ENCODE data around the gene SEMA5B.

DNA sequence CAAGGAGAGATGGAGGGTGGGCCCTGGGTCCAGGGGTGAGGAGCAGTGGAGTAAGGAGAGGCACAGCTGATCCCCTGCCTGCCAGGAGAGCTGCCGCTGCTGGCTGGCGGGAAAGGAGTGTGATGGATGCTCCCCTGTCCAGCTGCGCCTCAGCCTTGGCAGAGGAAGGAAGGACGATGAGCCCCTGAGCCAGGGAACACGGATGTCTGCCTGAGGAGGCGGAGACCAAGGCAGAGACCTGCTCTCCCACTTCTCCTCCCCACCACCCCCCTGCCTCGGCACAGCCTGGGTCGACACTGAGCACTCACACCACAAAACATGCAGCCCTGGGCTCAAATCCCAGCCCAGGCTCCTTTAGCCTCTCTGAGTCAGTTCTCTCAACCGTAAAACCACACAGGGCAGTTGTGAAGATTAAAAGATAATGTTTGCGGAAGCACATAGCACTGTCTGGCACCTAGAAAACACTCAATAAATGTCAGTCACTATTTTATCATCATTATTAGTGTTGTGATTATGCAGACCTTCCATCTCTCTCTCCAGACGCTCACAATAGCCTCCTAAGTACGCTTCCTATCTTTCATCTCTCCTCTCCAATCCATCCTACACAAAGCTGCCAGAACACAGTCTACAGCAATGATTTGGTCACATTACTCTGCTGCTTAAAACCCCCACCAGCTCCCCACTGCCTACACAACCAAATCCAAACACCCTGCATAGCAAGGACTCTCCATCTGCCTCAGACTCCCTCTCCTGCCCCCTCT, 52.2 kb downstream of the SEMA5B start:
- TF ChIP-seq, protein P1, sequence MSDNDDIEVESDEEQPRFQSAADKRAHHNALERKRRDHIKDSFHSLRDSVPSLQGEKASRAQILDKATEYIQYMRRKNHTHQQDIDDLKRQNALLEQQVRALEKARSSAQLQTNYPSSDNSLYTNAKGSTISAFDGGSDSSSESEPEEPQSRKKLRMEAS (IDR thresholded peaks at IDR 0.05; ENCODE audit: insufficient read depth, insufficient read length): no peak
- TF ChIP-seq EZH2 (IDR thresholded peaks at IDR 0.05; ENCODE audit: borderline replicate concordance, low read depth, low read length, severe bottlenecking): no peak
- no peak for TF ChIP-seq GATA2 (IDR thresholded peaks at IDR 0.05; ENCODE audit: insufficient read depth, insufficient read length, low read depth, low read length)
- TF ChIP-seq, protein P2, sequence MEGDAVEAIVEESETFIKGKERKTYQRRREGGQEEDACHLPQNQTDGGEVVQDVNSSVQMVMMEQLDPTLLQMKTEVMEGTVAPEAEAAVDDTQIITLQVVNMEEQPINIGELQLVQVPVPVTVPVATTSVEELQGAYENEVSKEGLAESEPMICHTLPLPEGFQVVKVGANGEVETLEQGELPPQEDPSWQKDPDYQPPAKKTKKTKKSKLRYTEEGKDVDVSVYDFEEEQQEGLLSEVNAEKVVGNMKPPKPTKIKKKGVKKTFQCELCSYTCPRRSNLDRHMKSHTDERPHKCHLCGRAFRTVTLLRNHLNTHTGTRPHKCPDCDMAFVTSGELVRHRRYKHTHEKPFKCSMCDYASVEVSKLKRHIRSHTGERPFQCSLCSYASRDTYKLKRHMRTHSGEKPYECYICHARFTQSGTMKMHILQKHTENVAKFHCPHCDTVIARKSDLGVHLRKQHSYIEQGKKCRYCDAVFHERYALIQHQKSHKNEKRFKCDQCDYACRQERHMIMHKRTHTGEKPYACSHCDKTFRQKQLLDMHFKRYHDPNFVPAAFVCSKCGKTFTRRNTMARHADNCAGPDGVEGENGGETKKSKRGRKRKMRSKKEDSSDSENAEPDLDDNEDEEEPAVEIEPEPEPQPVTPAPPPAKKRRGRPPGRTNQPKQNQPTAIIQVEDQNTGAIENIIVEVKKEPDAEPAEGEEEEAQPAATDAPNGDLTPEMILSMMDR (IDR thresholded peaks at IDR 0.05; ENCODE audit: extremely low read depth in 1 of 2, insufficient read depth in 1 of 2, low read depth in 1 of 2, low read length in 2 of 2): no peak
- no peak for TF ChIP-seq JUN (IDR thresholded peaks at IDR 0.05; ENCODE audit: borderline replicate concordance, insufficient read depth, insufficient read length, low read depth)
- TF ChIP-seq POLR2A (IDR thresholded peaks at IDR 0.05; ENCODE audit: low read depth, low read length): no peak
- TF ChIP-seq POLR2AphosphoS5 (IDR thresholded peaks at IDR 0.05; ENCODE audit: insufficient read depth, low read depth, low read length): no peak
- no peak for TF ChIP-seq MYC (IDR thresholded peaks at IDR 0.05; ENCODE audit: low read depth, low read length)
- no peak for TF ChIP-seq FOS (IDR thresholded peaks at IDR 0.05; ENCODE audit: borderline replicate concordance, insufficient read depth, low read length)

Data from endothelial cell of umbilical vein (primary cell).